OCI-LY3 (cell line): Measurements from ENCODE around the gene CARD9.

Source experiments
- H2AFZ ChIP-seq: fragments of 200-600, 300-600 bp; shearing (Covaris generic); 2 replicates; pipeline ENCODE4 v1.6.0; 2014; ENCODE audit warnings: antibody characterized with exemption, low read depth, low read length
- H3K27ac ChIP-seq: fragments of 200-600, 300-600 bp; sonication (generic); 2 replicates; pipeline ENCODE4 v1.5.1; 2014; ENCODE audit warnings: mild to moderate bottlenecking, low read length, moderate library complexity, mixed read lengths
- H3K27me3 ChIP-seq: fragments of 200-600, 300-600 bp; sonication (generic); 2 replicates; pipeline ENCODE4 v1.6.1; 2014; ENCODE audit warnings: low read depth, low read length, mixed read lengths
- H3K36me3 ChIP-seq: fragments of 200-600, 300-600 bp; sonication (generic); replicated peaks from 2 replicates; pipeline ENCODE3; 2014; ENCODE audit warnings: low read depth, low read length, mixed read lengths
- H3K4me1 ChIP-seq: fragments of 300-600, 200-600 bp; sonication (generic); 2 replicates; pipeline ENCODE4 v1.6.1; 2014; ENCODE audit warnings: low read length, mixed read lengths
- H3K4me2 ChIP-seq: fragments of 200-600, 300-600 bp; sonication (generic); 2 replicates; pipeline ENCODE4 v1.6.1; 2014; ENCODE audit warnings: low read length, mixed read lengths
- H3K4me3 ChIP-seq: fragments of 300-600, 200-600 bp; sonication (generic); 2 replicates; pipeline ENCODE4 v1.5.1; 2014; ENCODE audit warnings: antibody characterized with exemption, mild to moderate bottlenecking, low read length, moderate library complexity
- H3K79me2 ChIP-seq: fragments of 300-600, 200-600 bp; shearing (Covaris generic); 2 replicates; pipeline ENCODE4 v1.6.1; 2014; ENCODE audit warnings: mild to moderate bottlenecking, low read length, mixed read lengths
- H3K9ac ChIP-seq: fragments of 300-600, 200-600 bp; shearing (Covaris generic); 2 replicates; pipeline ENCODE4 v1.6.0; 2014; ENCODE audit warnings: mild to moderate bottlenecking, low read length, moderate library complexity
- H3K9me3 ChIP-seq: fragments of 200-600, 300-600 bp; shearing (Covaris generic); 2 replicates; pipeline ENCODE4 v1.6.1; 2014; ENCODE audit warnings: low read length, mixed read lengths; ENCODE audit not compliant: insufficient read depth
- H4K20me1 ChIP-seq: fragments of 200-600, 300-600 bp; sonication (generic); 2 replicates; pipeline ENCODE4 v1.6.1; 2016; ENCODE audit warnings: low read length, mixed read lengths; ENCODE audit not compliant: insufficient read depth
- EZH2phosphoT487 ChIP-seq: fragments of 200-600 bp; shearing (Covaris generic); IDR thresholded peaks from 2 replicates; pipeline ENCODE4 v1.6.1; 2018; ENCODE audit warnings: antibody characterized with exemption, mixed run types, low read depth
- TF ChIP-seq, protein P1 (sequence below): fragments of 200-600, 300-600 bp; sonication (generic); IDR thresholded peaks from 2 replicates; pipeline ENCODE4 v1.5.1; 2014; ENCODE audit warnings: antibody characterized with exemption, low read length, low read depth

The CARD9 gene

DNA sequence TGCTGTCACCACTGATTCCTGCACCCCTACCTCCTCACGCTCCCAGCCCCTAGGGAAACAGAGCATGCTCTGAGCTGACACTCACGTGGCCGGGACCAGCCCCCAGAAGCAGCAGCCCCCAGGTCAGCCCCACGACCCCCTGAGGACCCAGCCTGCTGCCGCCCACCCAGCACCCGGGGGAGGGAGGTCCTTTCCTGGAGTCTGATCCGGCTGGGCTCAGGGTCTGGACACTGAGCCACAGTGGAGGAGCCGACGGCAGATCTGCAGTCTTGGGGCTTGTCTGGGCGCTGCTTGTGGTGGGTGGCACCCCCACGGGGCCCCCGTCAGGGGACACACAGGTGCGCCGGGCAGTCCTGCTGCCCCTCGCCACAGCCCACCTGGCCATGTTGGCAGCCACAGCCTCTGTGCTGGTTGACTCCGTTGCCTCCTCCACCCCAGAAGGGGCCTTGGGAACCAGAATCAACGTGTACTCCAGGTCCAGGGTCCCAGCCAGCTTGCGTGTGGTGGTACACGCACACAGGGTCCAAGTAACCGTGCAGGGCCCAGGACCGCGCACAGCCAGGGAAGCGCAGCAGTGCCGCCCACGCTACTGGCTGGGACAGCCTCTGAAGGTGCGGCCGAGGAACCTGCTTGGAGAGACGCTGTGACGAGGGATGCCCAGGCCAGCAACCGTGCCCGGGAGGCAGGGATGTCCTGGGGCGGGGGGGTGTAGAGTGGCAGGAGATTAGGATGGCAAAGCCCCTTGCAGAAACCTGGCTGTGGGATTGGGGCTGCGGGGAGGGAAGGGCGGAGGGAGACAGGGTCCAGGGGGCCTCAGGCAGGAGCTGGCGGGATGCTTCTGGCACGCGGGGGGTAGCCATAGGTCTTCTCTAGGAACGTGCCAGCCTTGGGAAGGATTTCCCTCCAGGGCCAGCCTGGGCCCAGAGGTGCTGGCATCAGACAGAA, 13.4 kb downstream of the CARD9 start:
- Histone ChIP-seq H3K9ac (no peak overlapping the region), H3K36me3 (peaks cover 4% of the 10 kb centered on the region), H3K27ac (no peak overlapping the region), H3K27me3 (no peaks in the 10 kb centered on the region), H3K79me2 (no peaks in the 10 kb centered on the region), H3K9me3 (no peaks in the 10 kb centered on the region), H4K20me1 (no peaks in the 10 kb centered on the region), H2AFZ (no peak overlapping the region), H3K4me1 (peaks cover 9% of the 10 kb centered on the region), H3K4me2 (no peak overlapping the region), H3K4me3 (no peak overlapping the region)
- TF ChIP-seq, protein P1, sequence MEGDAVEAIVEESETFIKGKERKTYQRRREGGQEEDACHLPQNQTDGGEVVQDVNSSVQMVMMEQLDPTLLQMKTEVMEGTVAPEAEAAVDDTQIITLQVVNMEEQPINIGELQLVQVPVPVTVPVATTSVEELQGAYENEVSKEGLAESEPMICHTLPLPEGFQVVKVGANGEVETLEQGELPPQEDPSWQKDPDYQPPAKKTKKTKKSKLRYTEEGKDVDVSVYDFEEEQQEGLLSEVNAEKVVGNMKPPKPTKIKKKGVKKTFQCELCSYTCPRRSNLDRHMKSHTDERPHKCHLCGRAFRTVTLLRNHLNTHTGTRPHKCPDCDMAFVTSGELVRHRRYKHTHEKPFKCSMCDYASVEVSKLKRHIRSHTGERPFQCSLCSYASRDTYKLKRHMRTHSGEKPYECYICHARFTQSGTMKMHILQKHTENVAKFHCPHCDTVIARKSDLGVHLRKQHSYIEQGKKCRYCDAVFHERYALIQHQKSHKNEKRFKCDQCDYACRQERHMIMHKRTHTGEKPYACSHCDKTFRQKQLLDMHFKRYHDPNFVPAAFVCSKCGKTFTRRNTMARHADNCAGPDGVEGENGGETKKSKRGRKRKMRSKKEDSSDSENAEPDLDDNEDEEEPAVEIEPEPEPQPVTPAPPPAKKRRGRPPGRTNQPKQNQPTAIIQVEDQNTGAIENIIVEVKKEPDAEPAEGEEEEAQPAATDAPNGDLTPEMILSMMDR: no peak
- no peak for TF ChIP-seq EZH2phosphoT487

GRCh38 chr9:136358888-136359287, 14.6 kb downstream of the CARD9 start:
- no peak overlapping the region for H3K4me2 ChIP-seq
- peaks cover under 1% of the 10 kb centered on the region for H3K36me3 ChIP-seq
- no peak overlapping the region for H3K27ac ChIP-seq
- TF ChIP-seq, protein P1: no peak
- TF ChIP-seq EZH2phosphoT487: no peak
- peaks cover 8% of the 10 kb centered on the region for H3K27me3 ChIP-seq
- H3K9ac ChIP-seq: no peak overlapping the region
- no peaks in the 10 kb centered on the region for H3K79me2 ChIP-seq
- no peaks in the 10 kb centered on the region for H4K20me1 ChIP-seq
- no peak overlapping the region for H3K4me3 ChIP-seq
- no peaks in the 10 kb centered on the region for H3K9me3 ChIP-seq
- H2AFZ ChIP-seq: no peak overlapping the region
- H3K4me1 ChIP-seq: peaks cover 6% of the 10 kb centered on the region

- no peaks in the 10 kb centered on the region for H3K79me2 ChIP-seq
- H3K4me3 ChIP-seq: no peak overlapping the region
- no peaks in the 10 kb centered on the region for H3K36me3 ChIP-seq
- H3K4me2 ChIP-seq: no peak overlapping the region
- peaks cover 1% of the 10 kb centered on the region; the same call in 1 of the 2 replicates for H4K20me1 ChIP-seq
- no peak overlapping the region for H3K9ac ChIP-seq
- peaks cover 4% of the 10 kb centered on the region; the same call in 1 of the 2 replicates for H3K4me1 ChIP-seq
- peaks cover 15% of the 10 kb centered on the region for H3K27me3 ChIP-seq
- TF ChIP-seq, protein P1: no peak
- no peak for TF ChIP-seq EZH2phosphoT487
- H2AFZ ChIP-seq: no peak overlapping the region
- no peaks in the 10 kb centered on the region for H3K9me3 ChIP-seq
- H3K27ac ChIP-seq: no peak overlapping the region
Measured at GRCh38 chr9:136358016-136358415, 15.5 kb downstream of the CARD9 start.

GRCh38 chr9:136357202-136357725, 16.2 kb downstream of the CARD9 start:
- Histone ChIP-seq H3K4me2 (no peak overlapping the region), H3K9ac (no peak overlapping the region), H2AFZ (no peak overlapping the region), H3K27me3 (peaks cover 20% of the 10 kb centered on the region), H3K4me3 (no peak overlapping the region), H3K27ac (no peak overlapping the region), H3K4me1 (no peaks in the 10 kb centered on the region), H4K20me1 (peaks cover 3% of the 10 kb centered on the region; the same call in 1 of the 2 replicates), H3K36me3 (no peaks in the 10 kb centered on the region), H3K79me2 (no peaks in the 10 kb centered on the region), H3K9me3 (no peaks in the 10 kb centered on the region)
- no peak for TF ChIP-seq EZH2phosphoT487
- TF ChIP-seq, protein P1: no peak
